Neural cell (in vitro differentiated cells): ENCODE measurements around the gene TGM1.

Source experiments
- EP300 ChIP-seq: fragments of 450-650 bp; conservative IDR thresholded peaks from 2 replicates; pipeline ENCODE4 v1.6.1; 2014; ENCODE audit warnings: antibody characterized with exemption, mild to moderate bottlenecking, moderate library complexity; ENCODE audit not compliant: poor library complexity, severe bottlenecking
- EZH2 ChIP-seq: fragments of 200-600, 300-800 bp; shearing (Covaris generic), sonication (generic); IDR thresholded peaks from 2 replicates; pipeline ENCODE4 v1.6.1; 2014; ENCODE audit warnings: antibody characterized with exemption, low read length, borderline replicate concordance, mild to moderate bottlenecking; ENCODE audit not compliant: insufficient read depth, poor library complexity, severe bottlenecking
- MXI1 ChIP-seq: fragments of 450-650 bp; conservative IDR thresholded peaks from 2 replicates; pipeline ENCODE4 v1.6.1; 2014; ENCODE audit warnings: antibody characterized with exemption, mild to moderate bottlenecking; ENCODE audit not compliant: poor library complexity, severe bottlenecking
- POLR2AphosphoS5 ChIP-seq: IDR thresholded peaks from 2 replicates; pipeline ENCODE4 v1.6.1; 2012
- RAD21 ChIP-seq: fragments of 450-650 bp; conservative IDR thresholded peaks from 2 replicates; pipeline ENCODE4 v1.6.1; 2014; ENCODE audit warnings: antibody characterized with exemption, mild to moderate bottlenecking, moderate library complexity
- SMC3 ChIP-seq: fragments of 450-650 bp; conservative IDR thresholded peaks from 2 replicates; pipeline ENCODE4 v1.6.1; 2014; ENCODE audit warnings: antibody characterized with exemption, mild to moderate bottlenecking, moderate library complexity; ENCODE audit not compliant: poor library complexity
- TAF1 ChIP-seq: IDR thresholded peaks from 2 replicates; pipeline ENCODE4 v1.6.1; 2012; ENCODE audit warnings: low read depth
- TF ChIP-seq, protein P1 (sequence below): fragments of 450-650 bp; IDR thresholded peaks from 2 replicates; pipeline ENCODE4 v1.5.1; 2014; ENCODE audit warnings: antibody characterized with exemption, mild to moderate bottlenecking, moderate library complexity; ENCODE audit not compliant: poor library complexity, severe bottlenecking
- TF ChIP-seq, protein P2 (sequence below): IDR thresholded peaks from 2 replicates; pipeline ENCODE4 v1.6.1; 2012; ENCODE audit warnings: borderline replicate concordance

- no peak for TF ChIP-seq EP300
- TF ChIP-seq TAF1 = no peak
- TF ChIP-seq, protein P1, sequence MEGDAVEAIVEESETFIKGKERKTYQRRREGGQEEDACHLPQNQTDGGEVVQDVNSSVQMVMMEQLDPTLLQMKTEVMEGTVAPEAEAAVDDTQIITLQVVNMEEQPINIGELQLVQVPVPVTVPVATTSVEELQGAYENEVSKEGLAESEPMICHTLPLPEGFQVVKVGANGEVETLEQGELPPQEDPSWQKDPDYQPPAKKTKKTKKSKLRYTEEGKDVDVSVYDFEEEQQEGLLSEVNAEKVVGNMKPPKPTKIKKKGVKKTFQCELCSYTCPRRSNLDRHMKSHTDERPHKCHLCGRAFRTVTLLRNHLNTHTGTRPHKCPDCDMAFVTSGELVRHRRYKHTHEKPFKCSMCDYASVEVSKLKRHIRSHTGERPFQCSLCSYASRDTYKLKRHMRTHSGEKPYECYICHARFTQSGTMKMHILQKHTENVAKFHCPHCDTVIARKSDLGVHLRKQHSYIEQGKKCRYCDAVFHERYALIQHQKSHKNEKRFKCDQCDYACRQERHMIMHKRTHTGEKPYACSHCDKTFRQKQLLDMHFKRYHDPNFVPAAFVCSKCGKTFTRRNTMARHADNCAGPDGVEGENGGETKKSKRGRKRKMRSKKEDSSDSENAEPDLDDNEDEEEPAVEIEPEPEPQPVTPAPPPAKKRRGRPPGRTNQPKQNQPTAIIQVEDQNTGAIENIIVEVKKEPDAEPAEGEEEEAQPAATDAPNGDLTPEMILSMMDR = no peak
- TF ChIP-seq, protein P2, sequence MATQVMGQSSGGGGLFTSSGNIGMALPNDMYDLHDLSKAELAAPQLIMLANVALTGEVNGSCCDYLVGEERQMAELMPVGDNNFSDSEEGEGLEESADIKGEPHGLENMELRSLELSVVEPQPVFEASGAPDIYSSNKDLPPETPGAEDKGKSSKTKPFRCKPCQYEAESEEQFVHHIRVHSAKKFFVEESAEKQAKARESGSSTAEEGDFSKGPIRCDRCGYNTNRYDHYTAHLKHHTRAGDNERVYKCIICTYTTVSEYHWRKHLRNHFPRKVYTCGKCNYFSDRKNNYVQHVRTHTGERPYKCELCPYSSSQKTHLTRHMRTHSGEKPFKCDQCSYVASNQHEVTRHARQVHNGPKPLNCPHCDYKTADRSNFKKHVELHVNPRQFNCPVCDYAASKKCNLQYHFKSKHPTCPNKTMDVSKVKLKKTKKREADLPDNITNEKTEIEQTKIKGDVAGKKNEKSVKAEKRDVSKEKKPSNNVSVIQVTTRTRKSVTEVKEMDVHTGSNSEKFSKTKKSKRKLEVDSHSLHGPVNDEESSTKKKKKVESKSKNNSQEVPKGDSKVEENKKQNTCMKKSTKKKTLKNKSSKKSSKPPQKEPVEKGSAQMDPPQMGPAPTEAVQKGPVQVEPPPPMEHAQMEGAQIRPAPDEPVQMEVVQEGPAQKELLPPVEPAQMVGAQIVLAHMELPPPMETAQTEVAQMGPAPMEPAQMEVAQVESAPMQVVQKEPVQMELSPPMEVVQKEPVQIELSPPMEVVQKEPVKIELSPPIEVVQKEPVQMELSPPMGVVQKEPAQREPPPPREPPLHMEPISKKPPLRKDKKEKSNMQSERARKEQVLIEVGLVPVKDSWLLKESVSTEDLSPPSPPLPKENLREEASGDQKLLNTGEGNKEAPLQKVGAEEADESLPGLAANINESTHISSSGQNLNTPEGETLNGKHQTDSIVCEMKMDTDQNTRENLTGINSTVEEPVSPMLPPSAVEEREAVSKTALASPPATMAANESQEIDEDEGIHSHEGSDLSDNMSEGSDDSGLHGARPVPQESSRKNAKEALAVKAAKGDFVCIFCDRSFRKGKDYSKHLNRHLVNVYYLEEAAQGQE = no peak
- TF ChIP-seq EZH2 = no peak
- TF ChIP-seq RAD21 = no peak
- no peak for TF ChIP-seq MXI1
- TF ChIP-seq POLR2AphosphoS5 = no peak
- TF ChIP-seq SMC3 = no peak
Measured at GRCh38 chr14:24207625-24208024, 55.4 kb downstream of the TGM1 start.
